ENCODE results near the gene C2CD4D. TPM values are rescaled to one million over a fixed set of nuclear protein-coding genes. Genes with fewer than 3 reads are reported as not detected.
"Not testable (repeated sequence)": the region's sequence is repeated elsewhere in the genome, so short reads cannot be mapped to it uniquely, and the experiment has no call there.

The C2CD4D gene
- total and polyA plus RNA-seq, 9 donors: 0.07 to 0.27 (median 0.18) TPM; not detected in 2

GRCh38 chr1:151858886-151859665 is 19.5 kb upstream of the C2CD4D start:
- H3K36me3 ChIP-seq (ENCODE audit: control insufficient read depth, insufficient read depth, low read length): no peaks in the 10 kb centered on the region
- no peak for DNase-seq
- 86% methylated on average over 6 of the region's 6 CpGs for WGBS (ENCODE audit: insufficient coverage)
- H3K4me1 ChIP-seq (ENCODE audit: control insufficient read depth, insufficient read depth, low read length): no peaks in the 10 kb centered on the region
- H3K27me3 ChIP-seq (ENCODE audit: control insufficient read depth, insufficient read depth, low read length): peaks cover 2% of the 10 kb centered on the region
- H3K9me3 ChIP-seq (replicated peaks; ENCODE audit: control insufficient read depth, low read depth, low read length): no peaks in the 10 kb centered on the region
- no peak overlapping the region for H3K27ac ChIP-seq (ENCODE audit: low read length)
- no peak overlapping the region for H3K4me3 ChIP-seq (ENCODE audit: low read length)

GRCh38 chr1:151858030-151858746 is 18.6 kb upstream of the C2CD4D start:
- no peak for DNase-seq
- WGBS (ENCODE audit: insufficient coverage): 83% methylated on average over 1 of the region's 3 CpGs
- Histone ChIP-seq H3K36me3 (ENCODE audit: control insufficient read depth, insufficient read depth, low read length) (no peaks in the 10 kb centered on the region), H3K9me3 (replicated peaks; ENCODE audit: control insufficient read depth, low read depth, low read length) (no peaks in the 10 kb centered on the region), H3K27ac (ENCODE audit: low read length) (no peak overlapping the region), H3K4me1 (ENCODE audit: control insufficient read depth, insufficient read depth, low read length) (no peaks in the 10 kb centered on the region), H3K27me3 (ENCODE audit: control insufficient read depth, insufficient read depth, low read length) (peaks cover 2% of the 10 kb centered on the region), H3K4me3 (ENCODE audit: low read length) (no peak overlapping the region)

- no peaks in the 10 kb centered on the region for H3K36me3 ChIP-seq (ENCODE audit: control insufficient read depth, insufficient read depth, low read length)
- H3K27ac ChIP-seq (ENCODE audit: low read length): no peak overlapping the region
- no peaks in the 10 kb centered on the region for H3K9me3 ChIP-seq (replicated peaks; ENCODE audit: control insufficient read depth, low read depth, low read length)
- 0% methylated on average over 1 of the region's 4 CpGs for WGBS (ENCODE audit: insufficient coverage)
- no peak overlapping the region for H3K4me3 ChIP-seq (ENCODE audit: low read length)
- no peaks in the 10 kb centered on the region for H3K4me1 ChIP-seq (ENCODE audit: control insufficient read depth, insufficient read depth, low read length)
- DNase-seq: no peak
- H3K27me3 ChIP-seq (ENCODE audit: control insufficient read depth, insufficient read depth, low read length): peaks cover 6% of the 10 kb centered on the region
Observed at GRCh38 chr1:151855933-151856332, 16.3 kb upstream of the C2CD4D start.

GRCh38 chr1:151855516-151855915 is 15.9 kb upstream of the C2CD4D start:
- H3K36me3 ChIP-seq (ENCODE audit: control insufficient read depth, insufficient read depth, low read length); H3K27me3 ChIP-seq (ENCODE audit: control insufficient read depth, insufficient read depth, low read length); H3K9me3 ChIP-seq (replicated peaks; ENCODE audit: control insufficient read depth, low read depth, low read length); H3K4me3 ChIP-seq (ENCODE audit: low read length); DNase-seq; H3K4me1 ChIP-seq (ENCODE audit: control insufficient read depth, insufficient read depth, low read length); H3K27ac ChIP-seq (ENCODE audit: low read length): not testable (repeated sequence)
- WGBS (ENCODE audit: insufficient coverage): no CpG with 5 or more reads among the region's 8 CpGs

GRCh38 chr1:151854658-151855057 is 15.0 kb upstream of the C2CD4D start:
- no peak overlapping the region for H3K27ac ChIP-seq (ENCODE audit: low read length)
- no peaks in the 10 kb centered on the region for H3K9me3 ChIP-seq (replicated peaks; ENCODE audit: control insufficient read depth, low read depth, low read length)
- peaks cover 8% of the 10 kb centered on the region for H3K27me3 ChIP-seq (ENCODE audit: control insufficient read depth, insufficient read depth, low read length)
- no peak for DNase-seq
- WGBS (ENCODE audit: insufficient coverage): 100% methylated on average over 1 of the region's 7 CpGs
- H3K4me1 ChIP-seq (ENCODE audit: control insufficient read depth, insufficient read depth, low read length): no peaks in the 10 kb centered on the region
- H3K4me3 ChIP-seq (ENCODE audit: low read length): no peak overlapping the region
- H3K36me3 ChIP-seq (ENCODE audit: control insufficient read depth, insufficient read depth, low read length): no peaks in the 10 kb centered on the region

- Histone ChIP-seq H3K4me1 (ENCODE audit: control insufficient read depth, insufficient read depth, low read length) (peaks cover 3% of the 10 kb centered on the region), H3K36me3 (ENCODE audit: control insufficient read depth, insufficient read depth, low read length) (no peaks in the 10 kb centered on the region), H3K27me3 (ENCODE audit: control insufficient read depth, insufficient read depth, low read length) (peaks cover 6% of the 10 kb centered on the region), H3K4me3 (ENCODE audit: low read length) (no peak within 1 kb of the TSS), H3K9me3 (replicated peaks; ENCODE audit: control insufficient read depth, low read depth, low read length) (no peaks in the 10 kb centered on the region), H3K27ac (ENCODE audit: low read length) (no peak within 1 kb of the TSS)
- WGBS (ENCODE audit: insufficient coverage): 54% methylated on average over 4 of the region's 5 CpGs
- no peak for DNase-seq
Observed at GRCh38 chr1:151853411-151853943, 13.9 kb upstream of the C2CD4D start, which contains the start of gene THEM5. THEM5 (minus strand) TSS chr1:151853712; CDS start chr1:151853565, 147 bp downstream.

- DNase-seq: no peak
- WGBS (ENCODE audit: insufficient coverage): 76% methylated on average over 4 of the region's 4 CpGs
- peaks cover 9% of the 10 kb centered on the region for H3K27me3 ChIP-seq (ENCODE audit: control insufficient read depth, insufficient read depth, low read length)
Observed at GRCh38 chr1:151852733-151853132, 13.1 kb upstream of the C2CD4D start.

GRCh38 chr1:151851886-151852285 is 12.3 kb upstream of the C2CD4D start:
- H3K4me3 ChIP-seq (ENCODE audit: low read length): no peak overlapping the region
- peaks cover 9% of the 10 kb centered on the region for H3K4me1 ChIP-seq (ENCODE audit: control insufficient read depth, insufficient read depth, low read length)
- no peak for DNase-seq
- H3K9me3 ChIP-seq (replicated peaks; ENCODE audit: control insufficient read depth, low read depth, low read length): no peaks in the 10 kb centered on the region
- H3K36me3 ChIP-seq (ENCODE audit: control insufficient read depth, insufficient read depth, low read length): no peaks in the 10 kb centered on the region
- peaks cover 9% of the 10 kb centered on the region for H3K27me3 ChIP-seq (ENCODE audit: control insufficient read depth, insufficient read depth, low read length)
- 61% methylated on average over 8 of the region's 8 CpGs for WGBS (ENCODE audit: insufficient coverage)
- H3K27ac ChIP-seq (ENCODE audit: low read length): no peak overlapping the region

More at GRCh38 chr1:151852733-151853132, 13.1 kb upstream of the C2CD4D start:
- Histone ChIP-seq H3K9me3 (replicated peaks; ENCODE audit: control insufficient read depth, low read depth, low read length) (no peaks in the 10 kb centered on the region), H3K4me3 (ENCODE audit: low read length) (no peak overlapping the region), H3K4me1 (ENCODE audit: control insufficient read depth, insufficient read depth, low read length) (peaks cover 9% of the 10 kb centered on the region), H3K36me3 (ENCODE audit: control insufficient read depth, insufficient read depth, low read length) (no peaks in the 10 kb centered on the region), H3K27ac (ENCODE audit: low read length) (no peak overlapping the region)

GRCh38 chr1:151849871-151850270 is 10.3 kb upstream of the C2CD4D start:
- DNase-seq: no peak
- peaks cover 9% of the 10 kb centered on the region for H3K4me1 ChIP-seq (ENCODE audit: control insufficient read depth, insufficient read depth, low read length)
- H3K4me3 ChIP-seq (ENCODE audit: low read length): no peak overlapping the region
- H3K36me3 ChIP-seq (ENCODE audit: control insufficient read depth, insufficient read depth, low read length): no peaks in the 10 kb centered on the region
- no peaks in the 10 kb centered on the region for H3K9me3 ChIP-seq (replicated peaks; ENCODE audit: control insufficient read depth, low read depth, low read length)
- H3K27me3 ChIP-seq (ENCODE audit: control insufficient read depth, insufficient read depth, low read length): peaks cover 9% of the 10 kb centered on the region
- no peak overlapping the region for H3K27ac ChIP-seq (ENCODE audit: low read length)

GRCh38 chr1:151849126-151849525 is 9.5 kb upstream of the C2CD4D start:
- DNase-seq: no peak
- Histone ChIP-seq H3K4me3 (ENCODE audit: low read length) (no peak overlapping the region), H3K4me1 (ENCODE audit: control insufficient read depth, insufficient read depth, low read length) (peaks cover 9% of the 10 kb centered on the region), H3K9me3 (replicated peaks; ENCODE audit: control insufficient read depth, low read depth, low read length) (no peaks in the 10 kb centered on the region), H3K36me3 (ENCODE audit: control insufficient read depth, insufficient read depth, low read length) (no peaks in the 10 kb centered on the region), H3K27ac (ENCODE audit: low read length) (no peak overlapping the region), H3K27me3 (ENCODE audit: control insufficient read depth, insufficient read depth, low read length) (peaks cover 11% of the 10 kb centered on the region)
- 96% methylated on average over 2 of the region's 3 CpGs for WGBS (ENCODE audit: insufficient coverage)
